BLaER1 treated with 17β-estradiol and CSF1 and Interleukin-3, amounts not matched to agents 10 nM and 100 nM (cell line): ENCODE measurements around the gene ARHGAP15.

Experiments
- H3K27ac ChIP-seq, 11 experiments: shearing (Covaris generic); formaldehyde crosslinking; 2 replicates each; pipeline ENCODE4 v1.8.1; 2022
- H3K27me3 ChIP-seq, 11 experiments: shearing (Covaris generic); formaldehyde crosslinking; 2 replicates each; pipeline ENCODE4 v1.8.1; 2022
- H3K36me3 ChIP-seq, 11 experiments: shearing (Covaris generic); formaldehyde crosslinking; 2 replicates each; pipeline ENCODE4 v1.8.1; 2022
- H3K4me1 ChIP-seq, 10 experiments: shearing (Covaris generic); formaldehyde crosslinking; 2 replicates each; pipeline ENCODE4 v1.8.1; 2022
- H3K4me2 ChIP-seq, 11 experiments: shearing (Covaris generic); formaldehyde crosslinking; 2 replicates each; pipeline ENCODE4 v1.8.1; 2022
- H3K4me3 ChIP-seq, 10 experiments: shearing (Covaris generic); formaldehyde crosslinking; 2 replicates each; pipeline ENCODE4 v1.8.1; 2022
- H3K9ac ChIP-seq, 11 experiments: shearing (Covaris generic); formaldehyde crosslinking; 2 replicates each; pipeline ENCODE4 v1.8.1; 2022
- H3K9me3 ChIP-seq, 11 experiments: shearing (Covaris generic); formaldehyde crosslinking; replicated peaks in 1 of 11; 2 replicates each; pipeline ENCODE4 v1.8.1; 2022
- H4K20me1 ChIP-seq, 11 experiments: shearing (Covaris generic); formaldehyde crosslinking; 2 replicates each; pipeline ENCODE4 v1.8.1; 2022
- Cebpa-rat ChIP-seq, 11 experiments: shearing (Covaris generic); IDR thresholded peaks; 2 replicates each; pipeline ENCODE4 v1.8.1; 2022

The ARHGAP15 gene

DNA sequence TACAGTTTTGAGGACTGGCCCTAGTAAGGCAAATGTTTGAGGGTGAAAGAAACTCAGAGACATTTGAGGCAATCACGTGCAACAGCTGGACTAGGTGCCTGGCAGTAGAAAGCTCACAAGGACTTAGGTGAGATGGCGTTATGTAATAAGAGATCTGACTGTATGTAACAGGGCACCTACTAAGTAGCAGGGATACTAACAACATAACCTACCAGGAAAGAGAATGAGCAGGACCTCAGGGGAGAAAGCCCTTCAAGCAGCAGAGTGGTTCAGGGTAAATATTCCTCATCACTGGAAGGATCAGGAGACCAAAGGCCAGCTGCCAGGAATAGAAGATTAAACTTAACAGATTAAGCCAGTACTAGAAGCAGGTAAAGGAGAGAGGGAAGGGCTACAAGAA, 53.4 kb downstream of the ARHGAP15 start:
- Histone ChIP-seq H3K9me3 (peaks cover 23 to 45% (median 34%) of the 10 kb centered on the region in 11 experiments), H3K9ac (no peak overlapping the region), H3K27ac (no peak overlapping the region), H3K4me3 (no peak overlapping the region), H3K4me2 (no peak overlapping the region), H3K27me3 (no peaks in the 10 kb centered on the region), H3K4me1 (0 out of 20 replicates have a peak, but pooled peaks cover 0 to under 1% (median 0%) of the 10 kb centered on the region in 10 experiments), H4K20me1 (peaks cover 0 to 8% (median 0%) of the 10 kb centered on the region in 11 experiments; a peak in 3 of 22 replicates), H3K36me3 (peaks cover 23 to 61% (median 38%) of the 10 kb centered on the region in 11 experiments)
- no peak for TF ChIP-seq Cebpa-rat (IDR thresholded peaks at IDR 0.05)

DNA sequence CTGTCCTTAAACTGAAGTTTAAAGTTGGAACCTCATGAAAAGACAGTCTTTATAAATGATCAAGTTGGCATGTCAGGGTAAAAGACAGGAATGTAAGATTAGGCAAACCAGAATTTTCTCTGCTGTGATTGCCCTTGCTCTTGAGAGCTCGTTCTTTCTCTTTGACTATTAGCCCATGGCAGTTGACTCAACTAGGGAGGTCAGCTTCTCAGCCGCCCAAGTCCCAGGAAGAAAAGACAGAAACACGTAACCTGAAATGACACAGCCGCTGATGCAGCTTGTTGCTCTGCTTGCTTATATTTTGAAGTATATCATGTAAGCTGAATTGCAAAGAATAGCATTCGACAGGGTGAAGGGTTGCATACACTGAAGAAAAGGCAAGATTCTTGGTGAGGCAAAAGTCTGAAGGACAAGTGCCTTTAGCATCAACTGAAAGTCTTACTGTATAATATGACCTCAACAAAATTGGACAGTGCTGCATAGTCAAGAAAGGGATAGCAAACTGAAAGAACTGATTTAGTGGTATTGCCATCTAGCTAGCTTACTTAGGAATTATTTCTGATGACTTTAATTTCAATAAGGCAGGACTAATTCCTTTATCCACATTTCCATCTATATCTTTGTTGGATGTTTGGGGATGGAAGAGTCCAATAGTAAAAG, 54.7 kb downstream of the ARHGAP15 start:
- TF ChIP-seq Cebpa-rat (IDR thresholded peaks at IDR 0.05) = no peak
- no peak overlapping the region for H3K27ac ChIP-seq
- no peak overlapping the region for H3K4me2 ChIP-seq
- H3K9ac ChIP-seq = no peak overlapping the region
- no peaks in the 10 kb centered on the region for H3K4me1 ChIP-seq
- H3K27me3 ChIP-seq = no peaks in the 10 kb centered on the region
- H3K36me3 ChIP-seq = peaks cover 21 to 50% (median 32%) of the 10 kb centered on the region in 11 experiments
- peaks cover 23 to 39% (median 31%) of the 10 kb centered on the region in 11 experiments for H3K9me3 ChIP-seq
- peaks cover 0 to 8% (median 0%) of the 10 kb centered on the region in 11 experiments; a peak in 3 of 22 replicates for H4K20me1 ChIP-seq
- no peak overlapping the region for H3K4me3 ChIP-seq

DNA sequence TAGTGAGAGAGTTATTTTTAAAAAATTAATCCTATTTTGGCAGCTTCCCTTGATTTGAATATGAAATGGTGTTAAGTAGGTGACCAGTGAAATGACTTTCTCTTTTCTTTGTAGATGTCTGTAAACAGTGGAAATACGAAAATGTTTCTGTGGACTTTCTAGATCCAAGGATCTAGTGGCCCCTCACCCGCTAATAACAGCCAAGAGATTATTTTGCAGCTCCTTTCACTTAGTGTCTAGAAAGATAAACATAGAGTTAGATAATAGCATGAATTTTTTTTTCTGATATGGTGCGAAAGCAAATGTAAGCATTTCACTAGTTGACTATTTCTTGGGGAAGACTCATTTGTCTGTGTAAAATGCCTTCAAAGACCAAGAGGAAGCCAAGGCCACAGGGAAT, 57.7 kb downstream of the ARHGAP15 start:
- Histone ChIP-seq H3K9ac (no peak overlapping the region), H3K4me3 (no peak overlapping the region), H4K20me1 (peaks cover 0 to 8% (median 0%) of the 10 kb centered on the region in 11 experiments; a peak in 3 of 22 replicates), H3K4me1 (no peaks in the 10 kb centered on the region), H3K36me3 (peaks cover 9 to 42% (median 21%) of the 10 kb centered on the region in 11 experiments), H3K27ac (no peak overlapping the region), H3K27me3 (no peaks in the 10 kb centered on the region), H3K9me3 (peaks cover 0 to 10% (median 2%) of the 10 kb centered on the region in 11 experiments; a peak in 14 of 22 replicates), H3K4me2 (no peak overlapping the region)
- TF ChIP-seq Cebpa-rat (IDR thresholded peaks at IDR 0.05) = no peak

DNA sequence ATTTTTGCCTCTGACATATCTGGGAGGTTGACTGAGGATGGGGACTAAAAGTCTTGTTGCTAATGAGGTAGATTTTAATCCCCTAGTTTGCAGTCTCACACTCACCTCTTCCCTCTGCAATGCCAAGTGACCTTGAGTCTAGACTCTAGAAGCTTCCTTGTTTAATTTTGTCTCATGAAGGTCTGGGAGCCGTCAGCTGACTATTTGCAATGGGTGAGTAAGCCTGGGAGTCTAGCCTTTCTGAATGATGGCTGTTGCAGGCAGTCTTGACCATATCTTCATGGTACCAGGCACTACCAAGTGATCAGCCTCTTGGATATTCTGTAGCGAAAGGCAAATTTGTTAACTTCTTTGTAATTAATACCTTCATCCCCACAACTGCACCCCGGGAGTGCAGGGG, 61.2 kb downstream of the ARHGAP15 start:
- TF ChIP-seq Cebpa-rat (IDR thresholded peaks at IDR 0.05) = no peak
- Histone ChIP-seq H3K4me1 (no peaks in the 10 kb centered on the region), H3K9me3 (no peaks in the 10 kb centered on the region; a peak in 1 of 22 replicates)

DNA sequence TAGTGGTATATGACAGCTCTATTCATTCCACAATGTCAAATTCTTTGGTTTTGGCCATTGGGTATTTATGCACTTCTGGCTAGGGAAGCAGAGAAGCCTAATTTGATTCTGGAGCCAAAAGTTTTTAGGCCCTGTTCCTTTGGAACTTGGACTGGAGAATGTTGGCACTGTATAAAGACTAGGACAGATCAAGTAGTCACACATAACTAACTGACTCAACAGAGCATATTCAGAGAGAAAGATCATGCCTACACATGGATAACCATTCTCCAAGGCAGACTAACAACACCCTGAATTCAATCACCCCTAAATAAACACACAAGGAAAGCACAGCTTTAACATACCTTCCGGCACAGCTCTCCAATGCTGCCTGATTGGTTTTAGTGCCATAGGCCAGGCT, 62.9 kb downstream of the ARHGAP15 start:
- no peak overlapping the region for H3K4me2 ChIP-seq
- H3K4me3 ChIP-seq = no peak overlapping the region
- H4K20me1 ChIP-seq = peaks cover 0 to 15% (median 0%) of the 10 kb centered on the region in 11 experiments; a peak in 3 of 22 replicates
- no peaks in the 10 kb centered on the region for H3K27me3 ChIP-seq
- TF ChIP-seq Cebpa-rat (IDR thresholded peaks at IDR 0.05) = no peak
- no peaks in the 10 kb centered on the region; a peak in 1 of 22 replicates for H3K9me3 ChIP-seq
- H3K27ac ChIP-seq = no peak overlapping the region
- peaks cover 8 to 49% (median 27%) of the 10 kb centered on the region in 11 experiments for H3K36me3 ChIP-seq
- no peaks in the 10 kb centered on the region for H3K4me1 ChIP-seq
- no peak overlapping the region for H3K9ac ChIP-seq

More for the DNA sequence above, 61.2 kb downstream of the ARHGAP15 start:
- Histone ChIP-seq H4K20me1 (peaks cover 0 to 15% (median 0%) of the 10 kb centered on the region in 11 experiments; a peak in 3 of 22 replicates), H3K27me3 (no peaks in the 10 kb centered on the region), H3K36me3 (peaks cover 8 to 58% (median 27%) of the 10 kb centered on the region in 11 experiments), H3K27ac (no peak overlapping the region), H3K4me2 (no peak overlapping the region), H3K4me3 (no peak overlapping the region), H3K9ac (no peak overlapping the region)

DNA sequence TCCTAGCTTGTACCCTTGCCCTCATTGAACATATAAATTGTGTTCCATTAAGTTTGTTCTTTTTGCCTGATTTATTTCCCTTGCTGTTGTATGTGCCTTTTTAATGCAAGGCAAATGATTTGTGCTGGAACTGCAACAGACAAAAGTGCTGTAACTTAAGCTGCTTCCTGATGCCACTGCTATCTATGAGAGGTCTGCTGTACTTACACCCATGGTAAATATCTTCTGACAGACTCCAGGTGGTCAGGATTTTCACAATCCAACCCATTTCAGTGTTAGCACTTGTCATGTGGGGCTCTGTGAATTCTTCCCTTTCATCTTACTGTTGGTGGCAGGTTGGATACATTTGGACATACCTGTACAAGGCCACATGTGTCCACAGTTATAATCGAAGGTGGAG, 63.5 kb downstream of the ARHGAP15 start:
- no peak overlapping the region for H3K27ac ChIP-seq
- H3K9ac ChIP-seq = no peak overlapping the region
- H3K9me3 ChIP-seq = no peaks in the 10 kb centered on the region; a peak in 1 of 22 replicates
- no peaks in the 10 kb centered on the region for H3K4me1 ChIP-seq
- no peaks in the 10 kb centered on the region for H3K27me3 ChIP-seq
- H3K36me3 ChIP-seq = peaks cover 8 to 47% (median 27%) of the 10 kb centered on the region in 11 experiments
- H3K4me3 ChIP-seq = no peak overlapping the region
- TF ChIP-seq Cebpa-rat (IDR thresholded peaks at IDR 0.05) = no peak
- H3K4me2 ChIP-seq = no peak overlapping the region
- H4K20me1 ChIP-seq = peaks cover 0 to 15% (median 0%) of the 10 kb centered on the region in 11 experiments; a peak in 1 of 22 replicates

DNA sequence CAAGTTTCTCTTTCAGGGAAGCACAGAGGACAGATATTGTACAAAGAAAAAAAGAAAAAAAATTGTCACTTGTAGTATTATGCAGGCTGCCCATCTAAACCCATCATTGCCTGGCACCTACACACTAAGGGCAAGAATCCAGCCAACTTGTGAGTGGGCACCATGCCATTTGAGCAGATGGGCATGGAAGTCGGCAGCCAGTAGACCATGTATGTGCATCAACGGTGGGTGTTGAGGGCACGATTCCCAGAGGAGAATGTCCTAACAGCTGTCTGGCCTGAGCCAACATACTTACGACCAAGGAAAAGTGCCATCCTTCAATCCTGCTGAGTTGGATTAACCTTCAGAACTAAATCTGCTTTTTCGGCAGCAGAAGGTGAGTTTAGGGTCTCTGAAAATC, 63.9 kb downstream of the ARHGAP15 start:
- no peak for TF ChIP-seq Cebpa-rat (IDR thresholded peaks at IDR 0.05)
- no peak overlapping the region for H3K9ac ChIP-seq
- H3K4me2 ChIP-seq = no peak overlapping the region
- no peaks in the 10 kb centered on the region for H3K4me1 ChIP-seq
- no peak overlapping the region for H3K27ac ChIP-seq
- no peak overlapping the region for H3K4me3 ChIP-seq
- H4K20me1 ChIP-seq = peaks cover 0 to 15% (median 0%) of the 10 kb centered on the region in 11 experiments; a peak in 1 of 22 replicates
- H3K36me3 ChIP-seq = peaks cover 8 to 47% (median 27%) of the 10 kb centered on the region in 11 experiments
- no peaks in the 10 kb centered on the region; a peak in 1 of 22 replicates for H3K9me3 ChIP-seq
- H3K27me3 ChIP-seq = no peaks in the 10 kb centered on the region

DNA sequence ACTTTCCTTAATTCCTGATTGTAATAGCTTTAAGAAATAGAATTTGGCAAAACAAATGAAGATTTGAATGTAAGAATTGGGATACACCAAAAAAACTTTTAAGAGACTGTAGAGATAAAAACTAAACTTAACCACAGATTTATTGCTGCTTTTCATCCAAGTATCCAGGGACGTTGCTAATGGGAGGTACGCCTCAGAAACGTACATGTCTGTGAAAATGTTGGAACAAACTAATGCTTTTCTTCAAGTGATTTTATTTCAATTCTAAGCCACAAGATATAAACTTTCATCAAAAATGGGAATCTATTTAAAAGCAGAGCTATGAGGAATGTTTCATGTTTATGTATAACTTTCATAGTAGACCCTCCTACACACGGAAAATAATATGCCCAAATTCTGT, 66.3 kb downstream of the ARHGAP15 start:
- no peak overlapping the region for H3K27ac ChIP-seq
- H3K9ac ChIP-seq = no peak overlapping the region
- TF ChIP-seq Cebpa-rat (IDR thresholded peaks at IDR 0.05) = no peak
- no peaks in the 10 kb centered on the region for H3K27me3 ChIP-seq
- peaks cover 0 to 15% (median 0%) of the 10 kb centered on the region in 11 experiments; a peak in 1 of 22 replicates for H4K20me1 ChIP-seq
- H3K4me2 ChIP-seq = no peak overlapping the region
- no peaks in the 10 kb centered on the region; a peak in 1 of 22 replicates for H3K9me3 ChIP-seq
- H3K36me3 ChIP-seq = peaks cover 3 to 47% (median 29%) of the 10 kb centered on the region in 11 experiments; a peak in 21 of 22 replicates
- no peaks in the 10 kb centered on the region for H3K4me1 ChIP-seq
- H3K4me3 ChIP-seq = no peak overlapping the region

DNA sequence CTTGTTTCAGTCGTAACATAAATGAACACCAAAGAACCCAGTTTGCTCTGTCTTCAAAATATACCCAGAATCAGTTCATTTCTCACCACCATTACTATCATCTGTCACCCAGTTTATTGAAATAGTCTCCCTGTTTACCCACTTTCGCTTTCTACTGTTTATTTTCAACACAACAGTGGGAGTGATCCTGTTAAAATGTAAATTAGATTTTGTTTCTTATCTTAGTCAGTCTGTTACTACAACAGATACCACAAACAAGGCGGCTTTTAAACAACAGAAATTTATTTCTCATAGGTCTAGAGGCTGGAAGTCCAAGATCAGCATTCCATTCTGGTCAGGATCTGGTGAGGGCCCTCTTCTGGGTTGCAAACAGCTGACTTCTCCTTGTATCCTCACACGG, 74.8 kb downstream of the ARHGAP15 start:
- H3K4me1 ChIP-seq = no peaks in the 10 kb centered on the region
- no peak for TF ChIP-seq Cebpa-rat (IDR thresholded peaks at IDR 0.05)
- no peak overlapping the region for H3K9ac ChIP-seq
- H3K4me2 ChIP-seq = no peak overlapping the region
- no peaks in the 10 kb centered on the region for H3K27me3 ChIP-seq
- H3K36me3 ChIP-seq = peaks cover 47 to 94% (median 66%) of the 10 kb centered on the region in 11 experiments
- 0 out of 22 replicates have a peak, but pooled peaks cover 0 to 5% (median 0%) of the 10 kb centered on the region in 11 experiments for H4K20me1 ChIP-seq
- no peak overlapping the region for H3K27ac ChIP-seq
- peaks cover 0 to 12% (median 4%) of the 10 kb centered on the region in 11 experiments; a peak in 7 of 22 replicates for H3K9me3 ChIP-seq
- H3K4me3 ChIP-seq = no peak overlapping the region
